SK-N-DZ (cell line): Measurements from ENCODE around the gene SLCO2A1. TPM values are rescaled to one million over a fixed set of nuclear protein-coding genes. Genes with fewer than 3 reads are reported as not detected.
"Not testable (repeated sequence)": the region's sequence is repeated elsewhere in the genome, so short reads cannot be mapped to it uniquely, and the experiment has no call there.

Experiments used
- DNase-seq: peaks from one replicate; pipeline ENCODE4 v3.0.0-alpha.2; 2015; ENCODE audit warnings: low spot score
- polyA plus RNA-seq, 2 experiments: library from polyadenylated mRNA; depleted of rRNA; stranded (reverse); fragments of >200 nt; gene quantifications; 2 replicates each; pipeline ENCODE4 v1.2.3, GENCODE V29; 2014

SLCO2A1 gene
- polyA plus RNA-seq (2014; cell fraction: cytosol; rRNA removed): not detected in 2 replicates
- polyA plus RNA-seq (2014; cell fraction: nucleus; rRNA removed): not detected in 2 replicates

GRCh38 chr3:134029734-134030378, at the start of gene SLCO2A1:
TSS of gene SLCO2A1 (minus strand) at chr3:134029925. CDS start at chr3:134029802, 123 bp downstream.
- DNase-seq: no peak

DNA sequence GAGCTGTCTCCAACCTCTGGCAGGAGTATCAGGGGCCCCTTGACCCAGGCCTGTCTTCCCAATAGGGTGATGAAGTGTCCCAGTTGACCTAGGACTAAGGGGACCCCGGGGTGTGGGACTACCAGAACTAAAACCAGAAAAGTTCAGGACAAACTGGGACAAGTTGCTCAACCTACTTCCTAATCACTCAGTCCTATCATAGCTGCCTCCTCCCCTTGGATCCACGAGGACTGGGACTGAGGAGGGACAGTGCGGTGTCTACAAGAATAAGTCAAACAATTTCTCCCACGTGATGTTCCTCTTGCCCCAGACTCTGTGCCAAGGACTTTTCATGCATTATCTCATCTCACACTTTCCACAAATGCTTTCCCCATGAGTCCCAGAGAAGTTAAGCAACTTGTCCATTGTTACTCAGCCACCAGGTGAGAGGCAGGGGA, 49.4 kb upstream of the SLCO2A1 start:
- DNase-seq: no peak

DNA sequence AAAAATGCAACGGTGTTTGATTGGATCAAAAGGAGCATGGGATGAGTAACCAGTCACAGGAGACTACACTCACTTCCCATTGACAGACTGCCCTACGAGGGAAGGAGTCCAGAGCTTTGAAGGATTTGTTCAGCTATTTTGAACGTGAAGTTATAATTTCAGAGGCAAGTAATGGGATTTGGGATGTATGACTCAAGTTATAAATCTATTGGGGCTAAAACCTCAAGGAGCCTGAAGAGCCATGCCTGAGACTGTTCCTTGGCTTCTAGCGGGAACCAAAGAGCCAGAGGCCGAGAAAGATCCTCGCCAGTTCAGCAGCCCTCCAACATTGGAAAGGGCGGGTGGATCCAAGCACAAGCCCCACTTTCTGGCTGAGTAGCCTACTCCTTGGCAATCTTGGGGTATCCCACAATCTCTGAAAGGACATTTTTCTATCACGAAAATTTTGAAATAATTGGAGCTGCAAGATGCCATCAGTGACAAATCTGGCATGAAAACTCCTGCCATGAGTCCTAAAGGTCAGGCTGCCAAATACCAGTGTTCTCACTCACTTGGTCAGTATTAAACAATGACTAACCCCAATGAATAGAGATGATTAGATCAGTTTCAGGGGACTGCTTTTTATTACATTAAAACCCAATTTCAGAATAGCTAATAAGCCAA, 48.6 kb upstream of the SLCO2A1 start:
- no peak for DNase-seq

- no peak for DNase-seq
Observed at GRCh38 chr3:134077649-134078161, 48.0 kb upstream of the SLCO2A1 start.

- DNase-seq: no peak
Observed at GRCh38 chr3:134076851-134077250, 47.1 kb upstream of the SLCO2A1 start.

DNA sequence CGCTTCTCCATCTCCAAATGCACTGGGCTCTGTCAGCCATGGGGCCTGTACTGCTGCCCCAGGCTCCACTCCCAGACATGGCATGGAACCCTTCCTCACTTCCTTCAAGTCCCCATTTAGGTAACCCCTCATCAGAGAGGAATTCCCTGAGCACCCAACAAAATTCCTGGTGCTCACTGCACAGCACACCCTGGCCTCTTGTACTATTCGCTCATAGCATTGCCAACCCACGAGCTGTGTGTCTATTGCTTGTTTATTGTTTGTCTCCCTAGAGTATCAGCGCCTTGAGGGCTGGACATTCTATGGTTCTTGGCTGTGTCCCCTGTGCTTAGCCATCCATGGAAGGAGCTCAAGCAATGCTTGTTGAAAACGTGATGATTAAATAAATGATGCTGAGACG, 46.1 kb upstream of the SLCO2A1 start:
- no peak for DNase-seq

DNA sequence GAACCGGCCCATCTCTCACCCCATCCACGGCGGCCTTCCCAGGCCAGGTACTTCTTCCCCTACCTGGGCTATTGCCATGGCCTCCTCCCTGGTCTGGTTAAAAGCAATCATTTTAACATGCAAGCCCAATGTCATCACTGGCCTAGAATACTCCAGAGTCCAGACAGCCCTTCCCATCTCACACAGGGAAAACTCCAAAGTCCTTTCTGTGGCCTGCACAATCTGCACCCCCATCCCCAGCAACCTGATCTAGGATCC, 45.8 kb upstream of the SLCO2A1 start:
- no peak for DNase-seq

DNA sequence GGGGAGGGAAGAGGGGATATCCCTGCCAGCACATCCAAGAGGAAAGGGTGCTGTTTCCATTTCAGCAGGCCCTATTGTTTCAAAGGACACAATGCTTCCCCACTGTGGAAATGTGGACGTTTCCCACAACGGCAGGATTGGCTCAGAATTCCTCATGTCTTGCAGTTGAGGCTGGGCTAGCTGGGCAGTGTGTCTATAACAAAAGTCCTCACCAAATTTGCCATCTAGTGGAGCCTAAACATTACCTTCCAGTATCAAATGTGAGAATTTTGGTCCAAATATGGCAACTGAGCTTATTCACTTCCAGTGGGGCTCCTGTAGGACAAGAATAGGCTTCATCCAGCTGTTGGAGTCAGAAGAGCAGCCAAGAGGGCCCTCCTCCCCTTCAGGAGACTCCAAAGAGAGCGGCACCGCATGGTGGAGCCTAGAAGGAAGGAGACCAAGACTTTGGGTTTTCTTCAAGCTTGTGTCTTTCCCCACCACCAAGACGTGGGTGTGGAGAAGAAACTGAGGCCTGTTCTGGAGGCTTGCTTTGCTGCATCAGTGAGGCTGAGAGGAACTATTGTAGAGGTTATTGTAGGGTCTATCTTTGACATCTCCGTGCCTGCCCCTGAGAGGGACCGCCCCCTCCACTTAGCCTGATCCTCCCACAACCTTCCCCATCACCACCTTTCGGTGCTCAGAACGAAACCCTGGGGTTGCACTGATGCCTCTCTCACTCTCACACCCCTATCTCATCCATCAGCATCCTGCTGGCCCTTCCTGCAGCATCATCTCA, 45.3 kb upstream of the SLCO2A1 start:
- no peak for DNase-seq

GRCh38 chr3:134074001-134074789, 44.5 kb upstream of the SLCO2A1 start:
- DNase-seq: no peak

DNA sequence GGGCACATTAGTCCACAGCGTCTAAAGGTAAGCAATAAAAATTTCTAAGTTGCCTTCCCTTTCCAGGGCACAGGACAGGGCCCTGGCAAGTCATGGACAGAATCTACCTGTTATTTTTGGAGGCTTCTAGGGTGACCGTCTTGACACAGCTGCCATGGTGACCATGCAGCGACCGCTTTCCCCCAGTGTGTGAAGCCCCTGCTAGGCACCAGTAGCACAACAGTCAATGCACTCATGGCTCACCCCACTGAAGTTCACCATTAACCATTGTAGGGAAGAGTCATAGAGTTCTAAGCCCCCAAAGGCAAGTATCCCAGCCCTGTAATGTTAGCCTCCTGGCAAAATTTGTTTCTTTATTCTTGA, 43.8 kb upstream of the SLCO2A1 start:
- DNase-seq: no peak

- no peak for DNase-seq
Observed at GRCh38 chr3:134072881-134073582, 43.3 kb upstream of the SLCO2A1 start.

DNA sequence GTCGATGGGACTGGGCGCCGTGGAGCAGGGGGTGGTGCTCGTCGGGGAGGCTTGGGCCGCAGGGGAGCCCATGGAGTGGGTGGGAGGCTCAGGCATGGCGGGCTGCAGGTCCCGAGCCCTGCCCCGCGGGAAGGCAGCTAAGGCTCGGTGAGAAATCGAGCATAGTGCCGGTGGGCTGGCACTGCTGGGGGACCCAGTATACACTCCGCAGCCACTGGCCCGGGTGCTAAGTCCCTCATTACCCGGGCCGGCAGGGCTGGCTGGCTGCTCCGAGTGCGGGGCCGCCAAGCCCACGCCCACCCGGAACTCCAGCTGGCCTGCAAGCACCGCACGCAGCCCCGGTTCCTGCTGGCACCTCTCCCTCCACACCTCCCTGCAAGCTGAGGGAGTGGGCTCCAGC, 40.6 kb upstream of the SLCO2A1 start:
- not testable (repeated sequence) for DNase-seq

GRCh38 chr3:134068429-134068828, 38.7 kb upstream of the SLCO2A1 start:
- DNase-seq: no peak

GRCh38 chr3:134067531-134068161, 37.9 kb upstream of the SLCO2A1 start:
- DNase-seq: no peak

DNA sequence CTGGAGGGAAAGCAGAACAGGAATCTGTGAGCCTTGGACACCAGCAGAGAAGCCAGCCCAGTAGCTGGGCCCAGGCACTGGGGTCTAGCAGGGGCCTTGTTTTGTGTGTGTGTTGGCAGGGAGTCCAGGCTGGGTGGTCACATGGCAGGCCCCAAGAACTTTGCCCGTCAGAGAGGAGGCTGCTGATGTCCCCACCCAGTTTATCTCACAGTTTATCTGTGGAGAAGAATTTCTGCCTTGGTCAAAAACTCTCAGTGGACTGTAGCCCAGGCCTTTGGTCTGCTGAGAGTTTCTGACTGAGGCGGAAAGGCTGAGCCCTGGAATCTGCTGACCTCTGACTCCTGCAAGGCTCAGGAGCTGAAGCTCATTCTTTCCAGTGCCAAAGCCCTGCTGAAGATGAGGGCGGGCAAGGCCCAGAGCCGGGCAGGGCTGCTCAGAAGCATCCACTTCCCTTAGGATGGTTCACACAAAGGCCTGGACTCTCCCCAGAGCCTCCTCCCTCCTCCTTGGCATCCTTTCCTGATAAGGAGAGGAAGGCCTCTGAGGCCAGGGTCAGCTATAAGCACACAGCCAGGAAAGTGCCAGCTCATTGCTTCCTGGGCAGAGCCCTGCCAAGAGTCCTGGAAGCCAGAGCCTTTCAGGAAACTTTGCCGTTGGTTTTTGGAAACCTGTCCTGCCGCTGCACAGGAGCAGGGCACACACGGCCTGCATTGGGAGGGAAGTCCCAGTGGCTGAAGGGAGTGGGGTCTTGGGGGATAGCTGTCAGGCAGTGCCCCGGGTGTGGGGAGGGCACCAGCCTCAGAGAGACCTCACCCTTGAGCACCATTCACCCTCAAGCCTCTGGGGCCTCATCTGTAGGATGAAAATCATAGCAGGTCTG, 37.2 kb upstream of the SLCO2A1 start:
- DNase-seq: no peak

DNA sequence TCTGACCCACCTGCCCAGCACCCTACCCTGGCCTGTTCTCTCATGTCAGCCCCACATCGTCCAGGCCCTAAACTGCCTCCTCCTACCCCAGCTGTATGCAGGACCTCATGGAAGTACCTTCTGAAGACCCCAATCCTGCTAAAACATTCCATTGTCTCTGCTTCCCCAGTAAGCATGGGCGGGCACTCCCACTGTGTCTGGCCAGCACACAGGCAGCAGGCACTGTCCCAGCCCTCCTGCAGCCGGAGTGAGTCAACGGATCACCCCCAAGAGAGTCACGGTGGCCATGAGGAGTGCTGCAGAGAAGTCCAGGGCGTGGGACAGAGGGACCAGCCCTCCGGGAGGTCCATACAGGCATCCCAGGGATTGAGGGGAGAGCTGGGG, 36.4 kb upstream of the SLCO2A1 start:
- DNase-seq: no peak

DNA sequence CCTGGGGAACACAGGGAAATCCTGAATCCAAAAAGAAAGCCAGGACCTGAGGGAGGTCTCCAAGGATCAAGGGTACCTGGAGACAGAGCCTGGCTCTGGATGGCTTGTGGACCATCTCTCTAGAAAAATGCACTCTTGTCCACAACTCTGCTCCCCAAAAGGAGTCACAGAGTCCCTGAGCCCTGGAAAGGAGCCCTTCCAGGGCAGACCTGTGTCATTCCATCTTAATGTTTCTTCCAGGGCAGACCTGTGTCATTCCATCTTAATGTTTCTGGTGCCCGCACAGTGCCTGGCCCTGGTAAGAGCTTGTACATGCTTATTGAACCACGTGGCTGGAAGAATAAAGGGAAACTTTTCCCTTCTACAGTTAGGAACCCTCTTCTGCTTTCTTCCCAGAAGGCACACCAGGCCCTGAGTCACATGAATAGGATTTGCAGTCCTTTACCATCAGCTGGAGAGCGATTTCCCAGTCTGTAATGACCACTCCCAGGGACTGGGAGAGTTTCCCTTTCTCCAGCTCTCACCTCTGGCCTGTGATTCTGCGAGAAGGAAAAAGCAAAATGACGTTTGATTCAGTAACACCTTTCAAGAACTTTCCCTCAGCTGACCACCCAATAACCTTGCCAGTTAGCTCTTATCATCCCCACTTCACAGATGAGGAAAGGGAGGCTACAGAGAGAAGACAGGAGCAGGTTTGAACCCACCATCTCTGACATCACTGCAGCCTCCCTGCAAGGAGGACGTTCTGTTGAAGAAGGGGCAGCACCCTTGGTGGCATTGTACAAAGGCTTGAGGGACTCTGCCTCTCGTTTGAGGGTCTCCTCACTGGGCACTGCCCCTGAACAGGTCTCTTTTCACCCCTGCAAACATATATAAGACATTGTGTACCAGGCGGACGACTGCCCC, 35.8 kb upstream of the SLCO2A1 start:
- DNase-seq: no peak

- no peak for DNase-seq
Observed at GRCh38 chr3:134064081-134064480, 34.4 kb upstream of the SLCO2A1 start.

- DNase-seq: no peak
Observed at GRCh38 chr3:134061401-134061800, 31.7 kb upstream of the SLCO2A1 start.
